KG1 (cell line): ENCODE data around the gene RPL32.

ENCODE experiments used
- DNase-seq: peaks from one replicate; lab custom pipeline; 2025; lab: John Stamatoyannopoulos, UW

The RPL32 gene

GRCh38 chr3:12832350-12833221 lies 8.8 kb downstream of the RPL32 start:
- no peak for DNase-seq

GRCh38 chr3:12831301-12831866 lies 10.0 kb downstream of the RPL32 start:
- DNase-seq, result no peak

- DNase-seq, result no peak
These were observed 10.6 kb downstream of the RPL32 start for GRCh38 chr3:12830785-12831156.

- DNase-seq, result no peak
These were observed 11.2 kb downstream of the RPL32 start for GRCh38 chr3:12829886-12830784.

GRCh38 chr3:12829404-12829803 lies 12.0 kb downstream of the RPL32 start:
- DNase-seq, result no peak

- DNase-seq, result no peak
These were observed 12.6 kb downstream of the RPL32 start for GRCh38 chr3:12828751-12829150.

- no peak for DNase-seq
These were observed 16.2 kb downstream of the RPL32 start for GRCh38 chr3:12825156-12825555.

GRCh38 chr3:12824299-12824698 lies 17.1 kb downstream of the RPL32 start:
- DNase-seq, result no peak

GRCh38 chr3:12822725-12823373 lies 18.5 kb downstream of the RPL32 start:
- DNase-seq, result no peak

- DNase-seq, result no peak
These were observed 22.6 kb downstream of the RPL32 start for GRCh38 chr3:12818773-12819172.

- DNase-seq, result no peak
These were observed 23.1 kb downstream of the RPL32 start for GRCh38 chr3:12818273-12818672.

- no peak for DNase-seq
These were observed 24.0 kb downstream of the RPL32 start for GRCh38 chr3:12817343-12817710.

- DNase-seq, result no peak
These were observed 24.6 kb downstream of the RPL32 start for GRCh38 chr3:12816521-12817342.

- DNase-seq, result no peak
These were observed 25.6 kb downstream of the RPL32 start for GRCh38 chr3:12815719-12816118.

GRCh38 chr3:12815078-12815477 lies 26.3 kb downstream of the RPL32 start:
- no peak for DNase-seq

- no peak for DNase-seq
These were observed 27.4 kb downstream of the RPL32 start for GRCh38 chr3:12813967-12814366.

GRCh38 chr3:12812812-12813211 lies 28.6 kb downstream of the RPL32 start:
- no peak for DNase-seq

GRCh38 chr3:12810961-12811360 lies 30.4 kb downstream of the RPL32 start:
- DNase-seq, result no peak

- no peak for DNase-seq
These were observed 31.2 kb downstream of the RPL32 start for GRCh38 chr3:12810013-12810780.

- DNase-seq, result no peak
These were observed 31.9 kb downstream of the RPL32 start for GRCh38 chr3:12809435-12809834.

- no peak for DNase-seq
These were observed 32.4 kb downstream of the RPL32 start for GRCh38 chr3:12809001-12809400.
